PFSK-1 (cell line): ENCODE data around the gene DNAH1.

Source experiments
- FOXP2 ChIP-seq: optimal IDR thresholded peaks from 2 replicates; pipeline ENCODE3; 2011; ENCODE audit warnings: borderline replicate concordance, control low read depth, inconsistent platforms; ENCODE audit not compliant: insufficient read depth; ENCODE audit errors: extremely low read length, extremely low read depth
- POLR2AphosphoS5 ChIP-seq: IDR thresholded peaks from 2 replicates; pipeline ENCODE4 v1.6.1; 2012; ENCODE audit warnings: low read depth, mild to moderate bottlenecking, control low read depth, low read length, moderate library complexity
- REST ChIP-seq, 2 experiments: IDR thresholded peaks; 2 replicates each; pipeline versions ENCODE4 v1.6.1 to v1.8.0; 2011 to 2012; ENCODE audit warnings: low read depth in 2 of 2, low read length in 2 of 2, control low read depth in 1 of 2, inconsistent platforms in 1 of 2, mild to moderate bottlenecking in 1 of 2, moderate library complexity in 1 of 2; ENCODE audit not compliant: insufficient read depth in 1 of 2
- SIN3A ChIP-seq: IDR thresholded peaks from 2 replicates; pipeline ENCODE4 v1.6.1; 2012; ENCODE audit warnings: mild to moderate bottlenecking, low read length, moderate library complexity, borderline replicate concordance; ENCODE audit not compliant: insufficient read depth
- TAF1 ChIP-seq: IDR thresholded peaks from 2 replicates; pipeline ENCODE4 v1.6.1; 2012; ENCODE audit warnings: low read length, control low read depth, borderline replicate concordance; ENCODE audit not compliant: insufficient read depth

The DNAH1 gene

GRCh38 chr3:52432225-52432624 lies 116.1 kb downstream of the DNAH1 start:
- TF ChIP-seq FOXP2 = no peak
- no peak for TF ChIP-seq SIN3A
- no peak for TF ChIP-seq POLR2AphosphoS5
- no peak for TF ChIP-seq REST (IDR thresholded peaks at IDR 0.05; ENCODE audit: insufficient read depth in 1 of 2, low read depth in 2 of 2, low read length in 2 of 2)
- no peak for TF ChIP-seq TAF1

- TF ChIP-seq SIN3A (no peak), REST (IDR thresholded peaks at IDR 0.05; ENCODE audit: insufficient read depth in 1 of 2, low read depth in 2 of 2, low read length in 2 of 2) (no peak)
Observed at GRCh38 chr3:52432691-52433141, 116.6 kb downstream of the DNAH1 start.

- TF ChIP-seq FOXP2 (no peak), SIN3A (no peak), TAF1 (no peak), POLR2AphosphoS5 (no peak), REST (IDR thresholded peaks at IDR 0.05; ENCODE audit: insufficient read depth in 1 of 2, low read depth in 2 of 2, low read length in 2 of 2) (no peak)
Observed at GRCh38 chr3:52433328-52433995, 117.3 kb downstream of the DNAH1 start.

GRCh38 chr3:52433996-52434479 lies 117.9 kb downstream of the DNAH1 start:
- TF ChIP-seq REST (IDR thresholded peaks at IDR 0.05; ENCODE audit: insufficient read depth in 1 of 2, low read depth in 2 of 2, low read length in 2 of 2) (no peak), SIN3A (no peak), POLR2AphosphoS5 (no peak)

GRCh38 chr3:52434491-52435115 lies 118.5 kb downstream of the DNAH1 start:
- no peak for TF ChIP-seq TAF1
- no peak for TF ChIP-seq REST (IDR thresholded peaks at IDR 0.05; ENCODE audit: insufficient read depth in 1 of 2, low read depth in 2 of 2, low read length in 2 of 2)
- no peak for TF ChIP-seq FOXP2
- TF ChIP-seq POLR2AphosphoS5 = no peak
- no peak for TF ChIP-seq SIN3A
